SW 1271 (cell line): ENCODE results near the gene UBD.

Experiments used
- DNase-seq, 2 experiments: peaks; one replicate each; lab custom pipeline; 2025; lab: John Stamatoyannopoulos, UW

The UBD gene

GRCh38 chr6:29559524-29560287 lies at the start of gene UBD:
Gene UBD (minus strand): TSS chr6:29559732. CDS start chr6:29559701, 31 bp downstream.
- DNase-seq, result no peak

GRCh38 chr6:29608131-29608530 lies 48.6 kb upstream of the UBD start:
- DNase-seq, result no peak

GRCh38 chr6:29603930-29604329 lies 44.4 kb upstream of the UBD start:
- DNase-seq, result no peak

GRCh38 chr6:29603456-29603855 lies 43.9 kb upstream of the UBD start:
- DNase-seq, result no peak

DNA sequence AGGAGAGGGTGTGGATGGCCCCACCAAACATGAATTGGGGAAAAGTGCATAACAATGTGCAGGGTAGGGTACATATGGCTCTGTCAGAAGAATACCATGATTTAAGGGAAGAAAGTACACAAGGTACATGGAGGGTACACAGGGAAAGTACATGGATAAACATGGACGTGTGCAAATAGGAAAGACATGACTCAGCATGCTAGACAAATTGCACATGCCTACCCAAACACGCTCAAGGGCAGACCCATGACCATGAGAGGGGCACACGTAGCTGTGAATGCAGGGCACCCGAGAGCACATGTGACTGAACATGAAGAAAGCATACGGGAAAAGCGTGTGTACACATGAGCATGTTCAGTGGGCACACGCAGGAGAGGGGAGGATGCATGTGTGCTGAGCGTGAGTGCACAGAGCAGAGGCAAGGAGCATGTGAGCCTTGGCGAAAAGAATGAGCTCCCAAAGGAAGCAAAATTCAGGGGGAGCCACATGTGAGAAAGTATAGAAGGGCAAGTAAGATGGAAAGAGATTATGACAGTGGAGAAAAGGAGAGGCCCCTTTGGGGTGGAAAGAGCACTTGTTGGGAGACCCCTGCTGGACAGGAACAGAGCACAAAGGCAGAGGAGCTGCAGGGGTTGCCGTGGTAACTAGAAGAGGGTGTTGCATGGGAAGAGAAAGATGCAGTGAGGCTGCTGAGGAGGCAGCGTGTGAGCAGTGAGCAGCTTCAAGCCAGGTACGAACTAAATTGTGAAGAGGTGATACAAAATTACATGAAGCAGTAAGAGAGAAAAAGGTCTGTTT lies 43.2 kb upstream of the UBD start:
- DNase-seq, result peak in 1 of 2 experiments; percentile 27

DNA sequence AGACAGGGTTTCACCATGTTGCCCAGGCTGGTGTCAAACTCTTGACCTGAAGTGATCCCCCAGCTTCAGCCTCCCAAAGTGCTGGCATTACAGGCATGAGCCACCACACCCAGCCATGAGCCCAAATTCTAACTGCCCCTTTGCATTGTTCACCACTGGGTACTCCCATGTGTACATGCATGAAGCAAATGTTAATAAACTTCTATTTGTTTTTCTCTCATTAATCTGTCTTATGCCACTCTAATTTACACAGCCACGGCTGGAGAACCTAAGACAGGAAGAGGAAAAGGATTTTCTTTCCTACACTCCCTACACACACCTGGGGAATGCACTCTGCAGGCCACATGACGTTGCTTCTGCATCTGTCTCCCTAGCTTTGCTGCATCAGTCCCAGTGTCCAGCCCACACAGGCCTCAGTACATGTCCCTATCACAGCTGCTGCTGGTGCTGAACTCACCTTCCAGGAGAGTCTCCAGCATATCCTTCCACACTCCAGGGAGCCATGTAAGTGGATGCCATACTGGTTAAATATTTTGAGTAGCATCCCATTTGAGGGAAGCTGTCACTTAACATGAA lies 38.7 kb upstream of the UBD start:
- DNase-seq, result no peak

DNA sequence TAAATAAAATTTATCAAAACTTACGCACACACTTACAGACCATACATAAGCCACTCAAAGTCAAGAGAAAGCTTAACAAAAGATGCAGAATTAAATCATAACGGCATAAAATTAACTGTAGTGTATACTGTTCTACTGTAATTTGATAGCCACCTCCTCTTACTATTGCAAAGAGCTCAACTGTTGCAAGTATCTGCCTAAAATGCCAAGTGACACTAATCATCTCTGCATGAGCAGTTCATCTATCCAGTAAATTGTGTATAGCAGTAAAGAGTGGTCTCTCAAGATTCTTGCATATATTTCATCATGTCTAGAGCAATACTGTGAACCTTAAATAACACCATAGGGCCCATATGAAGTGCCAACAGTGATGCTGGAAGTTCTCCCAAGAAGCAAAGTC lies 37.7 kb upstream of the UBD start:
- DNase-seq, result no peak

- DNase-seq, result no peak
These were observed 36.9 kb upstream of the UBD start for GRCh38 chr6:29596381-29596900.

GRCh38 chr6:29593199-29593855 lies 33.8 kb upstream of the UBD start:
- no peak for DNase-seq

DNA sequence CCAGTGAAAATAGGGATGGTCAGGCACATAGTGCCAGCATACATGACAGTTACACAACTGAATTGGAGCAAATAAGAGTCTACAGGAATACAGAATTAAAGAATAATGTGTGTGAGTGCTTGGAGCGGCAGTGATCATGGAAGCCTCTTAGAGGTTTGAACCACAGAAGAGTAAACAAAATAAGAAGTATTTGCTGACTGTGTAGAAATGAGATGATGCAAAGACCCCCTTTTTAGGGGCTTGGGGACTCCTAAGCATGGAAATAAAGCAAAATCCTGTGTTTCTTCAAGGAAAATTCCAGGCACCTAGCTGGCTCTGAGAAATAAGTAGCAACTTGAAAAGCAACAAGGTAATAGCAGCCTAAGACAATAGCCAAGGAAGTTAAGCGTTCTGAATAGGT lies 32.1 kb upstream of the UBD start:
- DNase-seq, result no peak

- DNase-seq, result no peak
These were observed 30.8 kb upstream of the UBD start for GRCh38 chr6:29590218-29590808.

DNA sequence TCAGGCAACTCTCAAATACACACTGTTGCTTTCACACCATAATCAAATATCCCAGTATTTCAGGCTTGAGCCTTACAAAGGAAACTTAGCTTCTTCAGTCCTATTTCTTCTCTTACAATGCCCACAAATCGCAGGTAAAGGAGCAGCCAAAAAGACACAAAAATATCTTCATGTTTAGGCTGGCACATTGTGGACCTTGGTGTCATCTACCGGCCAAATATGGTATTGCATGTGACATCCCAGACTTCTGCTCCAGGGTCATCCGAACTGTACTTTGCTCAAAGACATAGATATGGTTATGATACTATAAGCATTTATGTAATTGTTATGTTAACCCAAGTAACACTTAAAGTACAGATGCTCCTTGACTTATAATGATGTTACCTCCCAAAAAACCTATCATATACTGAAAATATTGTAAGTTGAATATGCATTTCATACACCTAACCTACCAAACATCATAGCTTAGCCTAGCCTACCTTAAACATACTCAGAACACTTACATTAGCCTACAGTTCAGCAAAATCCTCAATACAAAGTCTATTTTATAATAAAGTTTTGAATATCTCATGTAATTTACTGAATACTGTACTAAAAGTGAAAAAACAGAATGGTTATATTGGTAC lies 30.0 kb upstream of the UBD start:
- DNase-seq, result peak in 1 of 2 experiments; percentile 46

GRCh38 chr6:29584821-29585220 lies 25.3 kb upstream of the UBD start, which contains the start of gene OR2H2:
Gene OR2H2 (plus strand): TSS chr6:29585121. CDS start chr6:29587945, 2,824 bp downstream.
- no peak for DNase-seq

DNA sequence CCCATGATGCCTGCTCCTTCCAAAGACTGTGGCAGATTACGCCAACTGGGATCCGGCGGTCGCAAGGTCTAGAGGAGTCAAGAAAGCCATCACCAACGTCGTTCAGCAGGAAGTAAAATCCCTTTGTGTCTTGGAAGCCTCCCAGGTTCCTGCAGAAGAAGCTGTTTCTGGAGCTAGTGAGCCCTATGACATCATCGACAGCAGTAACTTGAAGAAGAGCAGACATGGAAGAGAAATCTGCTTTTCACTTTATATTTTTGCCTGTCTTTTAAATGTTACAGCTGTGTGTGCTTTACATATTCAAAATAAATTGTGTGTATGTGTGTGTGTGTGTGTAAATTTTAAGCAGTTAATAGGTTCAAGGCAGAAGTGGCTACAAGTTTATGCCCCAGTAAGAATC lies 18.0 kb upstream of the UBD start:
- no peak for DNase-seq

DNA sequence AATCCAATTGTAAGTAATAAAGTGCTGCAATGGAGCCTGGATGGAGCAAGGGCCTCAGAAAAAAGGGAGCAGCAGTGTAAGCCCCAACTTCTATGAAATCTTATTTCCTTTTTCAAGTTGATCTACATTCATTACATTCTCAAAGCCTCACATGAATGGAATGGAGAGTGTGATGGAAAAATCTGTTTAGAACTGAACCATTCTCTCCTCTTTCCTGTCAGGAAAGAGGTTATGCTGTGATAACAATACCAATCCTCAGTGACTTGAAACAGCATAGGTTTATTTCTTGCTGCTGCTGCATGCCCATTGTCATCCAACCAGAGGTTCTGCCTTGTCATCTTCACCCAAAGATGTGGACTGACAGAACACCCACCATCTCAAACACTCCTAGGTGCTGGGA lies 16.5 kb upstream of the UBD start:
- DNase-seq, result no peak

DNA sequence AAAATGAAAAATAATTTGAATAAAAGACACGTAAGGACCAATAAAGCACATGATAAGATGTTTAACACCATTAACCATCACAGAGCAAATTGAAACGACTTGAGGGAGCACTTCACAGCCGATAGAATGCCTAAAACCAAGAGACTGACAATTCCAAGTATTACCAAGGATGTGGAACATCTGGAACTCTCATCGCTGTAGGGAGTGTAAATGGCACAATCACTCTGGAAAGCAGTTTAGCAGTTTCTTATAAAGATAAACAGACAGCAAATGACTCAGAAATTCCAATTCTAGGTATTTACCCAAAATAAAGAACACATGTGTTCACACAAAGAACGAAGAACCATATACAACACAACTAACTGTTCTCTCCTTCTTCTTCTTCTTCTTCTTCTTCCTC lies 8.5 kb upstream of the UBD start:
- no peak for DNase-seq

DNA sequence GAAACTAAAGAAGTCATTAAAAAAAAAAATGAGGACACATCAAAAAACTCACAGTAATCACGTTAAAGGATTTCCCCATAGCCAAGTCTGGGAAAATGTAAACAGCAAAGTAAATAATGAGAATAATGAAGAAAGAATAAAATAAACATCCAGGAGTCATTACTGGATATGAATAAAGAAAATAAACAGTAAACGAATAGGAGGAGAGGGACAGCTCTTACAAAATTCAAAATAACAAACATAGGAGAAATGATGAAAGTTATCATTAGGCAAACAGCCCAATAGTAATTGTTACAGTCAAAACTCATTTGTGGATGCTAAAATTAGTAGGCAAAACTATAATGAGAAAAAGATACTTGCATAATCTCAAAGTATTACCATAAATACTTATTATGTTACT lies 8.0 kb upstream of the UBD start:
- no peak for DNase-seq

DNA sequence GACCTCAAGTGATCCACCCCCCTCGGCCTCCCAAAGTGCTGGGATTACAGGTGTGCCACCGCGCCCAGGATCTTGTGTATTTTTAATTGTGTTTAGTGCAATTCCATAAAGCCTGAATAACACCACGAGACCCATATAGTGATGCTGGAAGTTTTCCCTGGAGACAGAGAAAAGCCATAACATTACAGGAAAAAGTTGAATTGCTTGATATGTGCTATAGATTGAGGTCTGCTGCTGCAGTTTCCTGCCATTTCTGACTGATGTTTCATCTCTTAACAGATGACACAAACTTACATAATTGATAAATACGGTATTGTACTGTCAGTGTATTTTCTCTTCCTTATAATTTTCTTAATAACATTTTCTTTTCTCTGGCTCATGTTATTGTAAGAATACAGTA lies 7.3 kb upstream of the UBD start:
- no peak for DNase-seq

- DNase-seq, result no peak
These were observed 5.3 kb upstream of the UBD start for GRCh38 chr6:29564875-29565274.

- no peak for DNase-seq
These were observed 4.0 kb upstream of the UBD start for GRCh38 chr6:29563435-29563965.

DNA sequence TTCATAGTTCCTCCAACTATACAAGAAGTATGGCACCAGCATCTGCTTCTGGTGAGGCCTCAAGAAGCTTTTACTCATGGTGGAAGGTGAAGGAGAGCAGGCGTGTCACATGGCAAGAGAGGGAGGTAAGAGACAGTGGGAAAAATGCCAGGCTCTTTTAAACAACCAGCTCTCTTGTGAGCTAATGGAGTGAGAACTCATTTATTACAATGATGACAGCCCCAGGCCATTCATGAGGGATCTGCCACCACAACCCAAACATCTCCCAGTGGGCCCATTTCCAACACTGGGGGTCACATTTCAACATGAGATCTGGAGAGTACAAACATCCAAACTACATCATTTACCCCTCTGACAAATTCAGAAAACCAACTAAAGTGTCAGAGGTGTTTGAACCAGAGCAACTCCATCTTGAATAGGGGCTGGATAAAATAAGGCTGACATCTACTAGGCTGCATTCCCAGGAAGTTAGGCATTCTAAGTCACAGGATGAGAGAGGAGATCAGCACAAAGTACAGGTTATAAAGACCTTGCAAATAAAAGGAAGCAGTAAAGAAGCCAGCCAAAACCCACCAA lies 2.2 kb upstream of the UBD start:
- no peak for DNase-seq
